Activated CD4-positive, alpha-beta T cell treated with anti-CD3 and anti-CD28 coated beads, Interleukin-2, amount 50 U/mL, for 48 hours (primary cell): ENCODE results near the gene BCAP31.

Experiments used
- DNase-seq, 2 experiments: peaks; one replicate each; pipeline ENCODE4 v3.0.0-alpha.2; 2020

Gene BCAP31

GRCh38 chrX:153724252-153725038, at the start of gene BCAP31, which contains the start of gene ABCD1:
BCAP31 (minus strand) TSS chrX:153724387; CDS start chrX:153723244, 1,143 bp downstream.
ABCD1 (plus strand) TSS chrX:153724856; CDS start chrX:153725267, 411 bp downstream.
- DNase-seq = peak; percentile 86 to 87

GRCh38 chrX:153773218-153773611, 49.0 kb upstream of the BCAP31 start:
- DNase-seq = no peak

- DNase-seq = no peak
Observed at GRCh38 chrX:153772316-153773217, 48.4 kb upstream of the BCAP31 start.

GRCh38 chrX:153771415-153772315, 47.5 kb upstream of the BCAP31 start:
- DNase-seq = no peak

- no peak for DNase-seq
Observed at GRCh38 chrX:153770601-153771414, 46.6 kb upstream of the BCAP31 start.

GRCh38 chrX:153769865-153770600, 45.8 kb upstream of the BCAP31 start:
- DNase-seq = no peak

- DNase-seq = no peak
Observed at GRCh38 chrX:153769158-153769864, 45.1 kb upstream of the BCAP31 start.

- no peak for DNase-seq
Observed at GRCh38 chrX:153768311-153769157, 44.3 kb upstream of the BCAP31 start.

GRCh38 chrX:153767674-153768055, 43.5 kb upstream of the BCAP31 start:
- no peak for DNase-seq

GRCh38 chrX:153766871-153767673, 42.9 kb upstream of the BCAP31 start:
- no peak for DNase-seq

GRCh38 chrX:153766098-153766817, 42.1 kb upstream of the BCAP31 start:
- peak; percentile 32 to 36 for DNase-seq

- no peak for DNase-seq
Observed at GRCh38 chrX:153765138-153766079, 41.2 kb upstream of the BCAP31 start.

- DNase-seq = no peak
Observed at GRCh38 chrX:153764786-153765137, 40.6 kb upstream of the BCAP31 start.

GRCh38 chrX:153763989-153764755, 40.0 kb upstream of the BCAP31 start, which contains the start of gene PLXNB3:
PLXNB3 (plus strand) TSS chrX:153764249; CDS start chrX:153765536, 1,287 bp downstream.
- peak; percentile 78 to 82 for DNase-seq

GRCh38 chrX:153763298-153763932, 39.2 kb upstream of the BCAP31 start:
- DNase-seq = no peak
